Adrenal gland (tissue), 5 donors: ENCODE data around the gene VARS1.

Source experiments
- POLR2A ChIP-seq, 2 donors: fragments of 450-650 bp; IDR thresholded peaks; one replicate each; pipeline ENCODE4 v1.6.1; 2017; ENCODE audit warnings: antibody characterized with exemption in 2 of 2, mild to moderate bottlenecking in 2 of 2, moderate library complexity in 1 of 2
- TF ChIP-seq, protein P1 (sequence below), 6 experiments: fragments of 450-650 bp in 4 of 6; fragments of 200-600 bp in 2 of 6; sonication (generic) in 1 of 6; IDR thresholded peaks; 1 replicate in 5 of 6; 2 replicates in 1 of 6; pipeline versions ENCODE4 v1.5.1 to v1.8.0; 2016 to 2021; ENCODE audit warnings: antibody characterized with exemption in 6 of 6, mild to moderate bottlenecking in 2 of 6, moderate library complexity in 1 of 6
- donor health status: DM: no; HTN: no; CAD: no.

DNA sequence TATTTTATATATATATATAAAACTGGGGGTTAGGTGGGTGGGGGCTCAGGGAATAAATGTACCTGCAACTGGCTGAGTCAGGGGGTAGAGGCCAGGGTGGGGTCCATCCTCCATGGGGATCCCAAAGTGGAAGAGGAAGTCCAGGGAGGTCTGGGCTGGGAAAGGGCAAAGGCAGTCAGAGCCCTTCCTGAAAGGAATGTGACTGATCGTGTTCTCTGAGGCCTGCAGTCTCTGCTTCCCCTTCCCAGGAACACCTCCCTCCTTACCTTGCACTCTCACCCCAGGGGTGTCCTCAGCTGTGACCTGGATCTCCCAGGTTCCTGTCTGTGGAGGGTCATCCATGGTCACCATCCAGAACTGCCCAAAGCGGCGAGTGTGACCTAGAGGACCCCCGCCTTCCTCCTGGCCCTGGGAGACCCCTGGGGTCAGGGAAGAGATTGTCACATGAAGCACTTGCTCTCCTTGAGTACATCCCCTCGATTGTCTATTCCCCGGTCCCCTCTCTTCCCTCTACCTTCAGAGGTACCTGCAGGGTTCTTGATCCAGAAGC, 28.4 kb downstream of the VARS1 start:
- TF ChIP-seq, protein P1, sequence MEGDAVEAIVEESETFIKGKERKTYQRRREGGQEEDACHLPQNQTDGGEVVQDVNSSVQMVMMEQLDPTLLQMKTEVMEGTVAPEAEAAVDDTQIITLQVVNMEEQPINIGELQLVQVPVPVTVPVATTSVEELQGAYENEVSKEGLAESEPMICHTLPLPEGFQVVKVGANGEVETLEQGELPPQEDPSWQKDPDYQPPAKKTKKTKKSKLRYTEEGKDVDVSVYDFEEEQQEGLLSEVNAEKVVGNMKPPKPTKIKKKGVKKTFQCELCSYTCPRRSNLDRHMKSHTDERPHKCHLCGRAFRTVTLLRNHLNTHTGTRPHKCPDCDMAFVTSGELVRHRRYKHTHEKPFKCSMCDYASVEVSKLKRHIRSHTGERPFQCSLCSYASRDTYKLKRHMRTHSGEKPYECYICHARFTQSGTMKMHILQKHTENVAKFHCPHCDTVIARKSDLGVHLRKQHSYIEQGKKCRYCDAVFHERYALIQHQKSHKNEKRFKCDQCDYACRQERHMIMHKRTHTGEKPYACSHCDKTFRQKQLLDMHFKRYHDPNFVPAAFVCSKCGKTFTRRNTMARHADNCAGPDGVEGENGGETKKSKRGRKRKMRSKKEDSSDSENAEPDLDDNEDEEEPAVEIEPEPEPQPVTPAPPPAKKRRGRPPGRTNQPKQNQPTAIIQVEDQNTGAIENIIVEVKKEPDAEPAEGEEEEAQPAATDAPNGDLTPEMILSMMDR (IDR thresholded peaks at IDR 0.05): no peak
- TF ChIP-seq POLR2A (IDR thresholded peaks at IDR 0.05): no peak
